GM21723 (cell line): ENCODE measurements around the gene ZNF783.
"Not testable (repeated sequence)": the region's sequence is repeated elsewhere in the genome, so short reads cannot be mapped to it uniquely, and the experiment has no call there.

Experiments
- ATAC-seq: cut with Tn5 transposase; IDR thresholded peaks from one replicate; pipeline ENCODE4 v1.9.1; 2021; ENCODE audit warnings: mild to moderate bottlenecking, moderate library complexity; ENCODE audit not compliant: unreplicated experiment

Gene ZNF783

GRCh38 chr7:149322737-149323136 lies 60.7 kb downstream of the ZNF783 start:
- no peak for ATAC-seq

GRCh38 chr7:149325248-149325647 lies 63.3 kb downstream of the ZNF783 start:
- no peak for ATAC-seq

- ATAC-seq = no peak
Measured at GRCh38 chr7:149329265-149329664, 67.3 kb downstream of the ZNF783 start.

GRCh38 chr7:149329766-149330334 lies 67.9 kb downstream of the ZNF783 start:
- ATAC-seq = no peak

GRCh38 chr7:149330914-149331567 lies 69.0 kb downstream of the ZNF783 start:
- ATAC-seq = no peak

GRCh38 chr7:149332602-149333320 lies 70.8 kb downstream of the ZNF783 start:
- not testable (repeated sequence) for ATAC-seq

GRCh38 chr7:149333321-149333717 lies 71.3 kb downstream of the ZNF783 start:
- no peak for ATAC-seq

- no peak for ATAC-seq
Measured at GRCh38 chr7:149334219-149334618, 72.2 kb downstream of the ZNF783 start.
